ENCODE results near the gene TM7SF2.
"Not testable (repeated sequence)": the region's sequence is repeated elsewhere in the genome, so short reads cannot be mapped to it uniquely, and the experiment has no call there.

TM7SF2 gene

GRCh38 chr11:65131417-65131776 is 19.7 kb downstream of the TM7SF2 start:
- no peak for DNase-seq

GRCh38 chr11:65131895-65132237 is 20.2 kb downstream of the TM7SF2 start:
- no peak for DNase-seq

DNA sequence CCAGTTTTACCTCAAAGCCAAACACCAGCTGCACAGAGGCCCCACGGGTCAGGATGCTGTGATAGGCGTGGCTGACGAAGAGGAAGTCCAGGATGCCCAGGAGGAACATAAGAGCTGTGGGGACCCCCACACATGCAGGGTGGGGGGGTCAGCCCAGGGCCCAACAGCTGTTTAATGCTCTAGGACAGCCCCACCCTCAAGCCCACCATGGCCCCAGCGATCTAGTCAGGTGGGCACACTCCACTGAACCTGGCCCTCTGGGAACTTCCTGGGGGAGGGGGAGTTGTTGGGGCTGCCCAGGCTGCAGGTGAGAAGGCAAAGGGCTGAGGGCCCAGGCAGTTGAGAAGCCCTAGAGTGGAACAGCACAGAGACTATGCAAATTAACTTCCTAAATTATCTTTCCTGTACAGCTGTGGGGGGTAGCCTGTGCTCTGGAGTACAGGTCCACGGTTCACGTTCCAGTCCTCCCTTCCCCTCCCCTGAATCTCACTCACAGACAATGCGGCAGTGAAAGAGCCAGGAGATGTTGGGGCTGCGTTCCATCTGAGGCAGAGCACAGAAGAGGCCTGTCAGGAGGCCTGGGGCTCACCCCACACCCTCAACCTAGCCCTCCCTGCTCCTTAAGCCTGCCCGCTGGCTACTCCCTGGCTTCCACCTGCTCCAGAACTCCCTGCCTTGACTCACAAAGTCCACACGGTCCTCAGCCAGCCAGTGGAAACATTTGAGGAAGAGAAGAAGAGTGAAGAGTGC is 20.7 kb downstream of the TM7SF2 start:
- DNase-seq = no peak

- peak; percentile 70 for DNase-seq
Measured at GRCh38 chr11:65132988-65133700, 21.5 kb downstream of the TM7SF2 start.

- no peak for DNase-seq
Measured at GRCh38 chr11:65133724-65134123, 22.1 kb downstream of the TM7SF2 start.

DNA sequence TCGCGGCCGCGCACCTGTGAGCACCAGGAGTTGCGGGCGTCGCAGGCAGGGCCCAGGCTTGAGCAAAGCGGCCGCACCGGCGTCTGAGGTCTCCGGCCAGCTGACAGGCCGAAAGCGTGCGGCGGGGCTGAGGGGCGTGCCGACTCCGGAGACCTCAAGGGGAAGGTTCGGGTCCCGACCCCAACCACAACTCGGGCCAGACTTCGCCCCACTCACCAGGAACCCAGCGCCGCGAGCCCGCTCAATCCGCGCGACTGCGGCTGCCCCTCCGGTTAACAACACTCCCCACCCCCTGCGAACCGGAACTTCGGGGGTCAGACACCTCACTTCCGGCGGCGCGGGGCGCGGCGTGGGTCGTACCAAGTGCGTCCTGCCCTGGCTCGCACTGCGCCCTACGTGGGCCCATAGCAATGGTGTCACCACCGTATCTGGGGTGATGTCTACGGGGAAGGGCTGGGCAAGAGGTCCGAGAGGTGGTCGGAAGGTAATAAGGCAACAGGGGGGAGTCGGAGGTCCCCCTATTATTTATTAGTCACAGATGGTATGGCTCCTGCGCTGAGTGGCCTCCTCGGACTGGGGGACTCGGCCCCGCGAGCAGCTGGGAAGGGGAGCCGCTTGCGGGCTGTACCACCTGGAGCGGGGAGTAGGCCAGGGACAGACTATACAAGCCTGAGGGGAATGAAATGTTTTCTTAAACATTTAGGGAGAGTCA is 22.7 kb downstream of the TM7SF2 start, which contains the start of gene SYVN1:
Gene SYVN1 (minus strand): TSS at position 280 of the 712 bp plus-strand sequence. CDS start 918 bp downstream, outside the sequence.
- peak; percentile 90 for DNase-seq

GRCh38 chr11:65134952-65135632 is 23.4 kb downstream of the TM7SF2 start:
- DNase-seq = peak; percentile 87

DNA sequence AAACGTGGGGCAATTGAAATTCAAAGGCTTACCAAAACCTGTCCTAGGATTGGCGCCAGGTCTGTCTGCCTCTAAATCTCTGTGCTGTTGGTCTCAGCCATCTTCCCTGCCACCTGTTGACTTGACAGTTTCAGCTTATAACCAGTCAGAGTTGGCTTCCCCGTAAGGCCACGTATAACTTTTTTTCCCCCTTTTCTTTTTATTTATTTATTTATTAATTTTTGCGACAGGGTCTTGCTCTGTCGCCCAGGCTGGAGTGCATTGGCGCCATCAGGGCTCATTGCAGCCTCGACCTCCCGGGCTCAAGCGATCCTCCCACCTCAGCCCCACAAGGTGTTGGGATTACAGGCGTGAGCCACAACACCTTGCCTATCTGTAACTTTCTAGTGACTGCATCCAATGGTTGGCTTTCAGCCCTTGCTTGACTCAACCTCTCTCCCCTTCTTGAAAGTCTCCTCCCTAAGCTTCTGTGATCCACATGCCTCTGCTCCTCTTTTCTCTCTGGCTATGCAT is 24.0 kb downstream of the TM7SF2 start:
- DNase-seq = no peak

- DNase-seq = no peak
Measured at GRCh38 chr11:65136515-65137096, 24.9 kb downstream of the TM7SF2 start.

DNA sequence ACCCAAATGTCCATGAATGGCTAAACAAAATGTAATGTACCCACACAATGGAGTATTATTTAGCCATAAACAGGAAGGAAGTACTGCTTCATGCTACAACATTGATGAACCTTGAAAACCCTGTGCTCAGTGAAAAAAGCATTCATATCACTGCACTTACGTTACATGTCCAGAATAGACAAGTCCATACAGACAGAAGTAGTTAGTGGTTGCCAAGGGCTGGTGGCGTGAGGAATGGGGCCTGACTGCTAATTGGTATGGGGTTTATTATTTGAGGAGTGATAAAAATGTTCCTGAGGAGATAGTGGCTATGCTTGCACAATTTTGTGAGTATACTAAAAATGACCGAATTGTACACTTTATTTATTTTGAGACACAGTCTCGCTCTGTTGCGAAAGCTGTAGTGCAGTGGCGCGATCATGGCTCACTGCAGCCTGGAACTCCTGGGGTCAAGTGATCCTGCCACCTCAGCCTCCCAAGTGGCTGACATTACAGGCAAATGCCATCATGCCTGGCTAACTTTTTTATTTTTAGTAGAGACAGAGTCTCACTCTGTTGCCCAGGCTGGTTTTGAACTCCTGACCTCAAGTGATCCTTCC is 30.3 kb downstream of the TM7SF2 start:
- DNase-seq = no peak

GRCh38 chr11:65147352-65148075 is 35.8 kb downstream of the TM7SF2 start:
- DNase-seq = no peak

DNA sequence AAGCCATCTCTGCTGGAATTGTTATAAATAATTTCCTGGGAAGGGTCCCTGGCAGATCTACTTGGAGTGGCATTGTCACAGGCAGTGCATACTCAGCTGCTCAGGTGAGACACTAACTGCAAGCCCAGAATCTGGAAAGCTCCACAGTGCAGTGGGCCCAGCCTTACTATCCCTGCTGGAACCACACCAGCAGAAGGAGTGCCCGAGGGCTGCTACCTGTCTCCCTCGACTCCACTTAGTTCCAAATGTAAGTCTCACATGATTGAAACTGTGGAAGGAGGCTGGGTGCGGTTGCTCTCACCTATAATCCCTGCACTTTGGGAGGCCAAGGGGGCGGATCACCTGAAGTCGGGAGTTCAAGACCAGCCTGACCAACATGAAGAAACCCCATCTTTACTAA is 37.0 kb downstream of the TM7SF2 start:
- no peak for DNase-seq

DNA sequence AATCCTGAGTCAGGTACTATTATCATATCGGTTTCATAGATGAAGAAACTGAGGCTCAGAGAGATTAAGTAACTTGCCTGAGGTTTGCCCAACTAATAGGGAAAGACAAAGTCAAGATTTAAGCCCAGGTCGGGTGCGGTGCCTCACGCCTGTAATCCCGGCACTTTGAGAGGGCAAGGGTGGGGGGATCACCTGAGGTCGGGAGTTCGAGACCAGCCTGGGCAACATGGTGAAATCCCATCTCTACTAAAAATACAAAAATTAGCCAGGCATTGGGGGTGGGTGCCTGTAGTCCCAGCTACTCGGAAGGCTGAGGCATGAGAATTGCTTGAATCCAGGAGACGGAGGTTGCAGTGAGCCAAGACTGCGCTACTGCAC is 38.4 kb downstream of the TM7SF2 start:
- DNase-seq = not testable (repeated sequence)

DNA sequence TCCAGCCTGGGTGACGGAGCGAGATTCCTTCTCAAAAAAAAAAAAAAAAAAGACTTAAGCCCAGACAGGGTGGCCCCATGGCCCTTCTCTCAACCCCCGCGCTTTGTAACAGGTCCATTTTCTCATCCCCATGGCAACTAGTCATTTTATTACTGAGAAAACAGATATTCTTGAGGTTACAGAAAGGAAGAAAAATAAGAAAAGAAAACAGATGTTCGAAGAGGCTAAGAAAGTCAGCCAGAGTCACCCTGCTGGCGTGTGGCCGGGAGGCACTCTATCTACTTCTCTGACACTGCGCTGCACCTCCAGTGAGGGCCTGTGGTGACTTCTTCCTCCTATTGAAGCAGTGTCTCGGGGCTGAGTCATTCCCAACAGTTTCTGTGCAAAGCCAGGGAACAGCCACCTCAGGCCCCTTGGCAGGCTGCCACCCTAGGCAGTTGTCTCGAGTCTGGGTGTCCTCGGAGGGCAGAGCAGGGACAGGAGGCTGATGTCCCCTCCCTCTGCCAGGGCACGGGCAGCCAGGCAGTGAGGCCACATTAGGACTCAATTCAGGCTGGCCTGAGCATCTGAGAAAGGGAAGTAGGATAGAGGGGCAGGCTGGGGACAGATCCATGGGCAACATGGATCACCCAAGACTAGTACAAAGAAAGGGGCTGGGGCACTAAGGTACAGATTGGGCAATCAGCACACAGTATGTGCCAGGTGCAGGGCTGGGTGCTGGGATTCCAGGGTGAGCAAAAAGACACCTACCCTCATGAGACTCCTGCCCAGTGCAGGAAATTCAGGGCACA is 39.0 kb downstream of the TM7SF2 start:
- peak; percentile 65 for DNase-seq

GRCh38 chr11:65151331-65151899 is 39.7 kb downstream of the TM7SF2 start:
- DNase-seq = no peak

GRCh38 chr11:65152122-65152521 is 40.5 kb downstream of the TM7SF2 start:
- no peak for DNase-seq

GRCh38 chr11:65156256-65156655 is 44.6 kb downstream of the TM7SF2 start:
- no peak for DNase-seq

DNA sequence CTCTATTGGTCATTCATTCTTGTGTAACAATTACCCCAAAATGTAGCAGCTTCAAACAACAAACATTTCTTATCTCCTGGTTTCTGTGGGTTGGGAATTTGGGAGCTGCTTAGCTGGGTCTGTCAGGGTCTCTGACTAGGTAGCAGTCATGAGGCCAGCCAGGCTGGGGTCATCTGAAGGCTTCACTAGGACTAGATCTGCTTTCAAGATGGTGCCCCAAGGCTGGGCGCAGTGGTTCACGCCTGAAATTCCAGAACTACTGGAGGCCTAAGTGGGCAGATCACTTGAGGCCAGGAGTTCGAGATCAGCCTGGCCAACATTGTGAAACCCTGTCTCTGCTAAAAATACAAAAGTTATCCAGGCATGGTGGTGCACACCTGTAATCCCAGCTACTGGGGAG is 45.3 kb downstream of the TM7SF2 start:
- no peak for DNase-seq

DNA sequence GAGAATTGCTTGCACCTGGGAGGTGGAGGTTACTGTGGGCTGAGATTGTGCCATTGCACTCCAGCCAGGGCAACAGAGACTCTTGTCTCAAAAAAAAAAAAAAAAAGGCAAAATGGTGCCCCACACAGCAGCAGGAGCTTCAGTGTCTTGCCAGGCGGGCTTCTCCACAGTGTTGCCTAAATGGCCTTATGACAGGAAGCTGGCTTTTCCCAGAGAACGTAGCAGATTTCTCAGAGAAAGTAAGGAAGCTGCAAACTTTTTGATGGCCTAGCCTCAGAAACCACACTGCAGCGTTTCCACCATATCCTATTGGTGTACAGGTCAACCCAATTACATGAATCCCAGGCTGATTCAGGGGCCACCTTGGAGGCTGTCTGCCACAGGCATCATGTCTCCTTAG is 45.7 kb downstream of the TM7SF2 start:
- no peak for DNase-seq

DNA sequence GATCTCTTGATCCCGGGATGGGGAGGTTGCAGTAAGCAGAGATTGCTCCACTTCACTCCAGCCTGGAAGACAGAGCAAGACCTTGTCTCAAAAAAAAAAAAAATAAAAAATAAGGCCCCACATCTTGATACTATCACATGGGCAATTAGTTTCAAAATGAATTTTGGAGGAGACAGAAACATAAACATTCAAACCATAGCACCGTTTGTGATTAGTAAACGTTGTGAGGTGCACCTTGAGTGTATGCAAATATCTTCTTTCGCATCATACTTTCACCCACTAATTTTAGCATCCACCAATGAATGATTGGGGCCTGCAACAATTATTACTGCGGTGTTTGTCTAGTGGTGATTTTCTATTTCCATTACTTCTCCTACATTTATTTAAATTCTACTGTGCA is 47.3 kb downstream of the TM7SF2 start:
- no peak for DNase-seq

Measured in stimulated activated CD4-positive, alpha-beta T cell treated with anti-CD3 and anti-CD28 coated beads, Interleukin-1b, Interleukin-23, amount 100 ng/mL, for 48 hours (primary cell).